Measurements from ENCODE around the gene NELL1. TPM values are rescaled to one million over a fixed set of nuclear protein-coding genes. Genes with fewer than 3 reads are reported as not detected.

The NELL1 gene
- total RNA-seq, 1 experiment from 2014 or later, result not detected

GRCh38 chr11:21301981-21302380 is 632.6 kb downstream of the NELL1 start:
- POLR2A ChIA-PET, result no interaction called here
- H3K4me3 Mint-ChIP-seq (ENCODE audit: unreplicated experiment), result no peak overlapping the region
- Histone ChIP-seq H3K36me3 (ENCODE audit: control insufficient read depth, insufficient read depth, low read length) (no peaks in the 10 kb centered on the region), H3K4me1 (no peaks in the 10 kb centered on the region), H3K9me3 (no peaks in the 10 kb centered on the region), H3K4me3 (ENCODE audit: low read depth, low read length) (no peak overlapping the region), H3K27me3 (replicated peaks; ENCODE audit: control insufficient read depth, insufficient read depth, low read length) (no peaks in the 10 kb centered on the region)
- no peak overlapping the region for H3K27ac Mint-ChIP-seq (ENCODE audit: unreplicated experiment)
- intact Hi-C loops (cut with micrococcal nuclease; ENCODE audit: unreplicated experiment), result no loop called here
- CTCF ChIA-PET, result no interaction called here
- H3K36me3 Mint-ChIP-seq (ENCODE audit: insufficient read depth, unreplicated experiment), result no peaks in the 10 kb centered on the region
- H3K4me1 Mint-ChIP-seq (ENCODE audit: low read depth, unreplicated experiment), result no peaks in the 10 kb centered on the region
- DNase-seq, result no peak
- no TSS peak for BruUV-seq (replicated peaks)
- H3K9me3 Mint-ChIP-seq (ENCODE audit: unreplicated experiment), result no peaks in the 10 kb centered on the region
- no peak for TF ChIP-seq CTCF (IDR thresholded peaks at IDR 0.05; ENCODE audit: insufficient read depth in 1 of 2, low read depth in 1 of 2, low read length in 1 of 2, severe bottlenecking in 1 of 2, unreplicated experiment in 1 of 2)
- no peaks in the 10 kb centered on the region for H3K27me3 Mint-ChIP-seq (ENCODE audit: insufficient read depth, unreplicated experiment)

GRCh38 chr11:21306739-21307358 is 637.5 kb downstream of the NELL1 start:
- H3K27me3 Mint-ChIP-seq (ENCODE audit: insufficient read depth, unreplicated experiment), result no peaks in the 10 kb centered on the region
- H3K36me3 Mint-ChIP-seq (ENCODE audit: insufficient read depth, unreplicated experiment), result no peaks in the 10 kb centered on the region
- Histone ChIP-seq H3K4me3 (ENCODE audit: low read depth, low read length) (no peak overlapping the region), H3K9me3 (no peaks in the 10 kb centered on the region), H3K36me3 (ENCODE audit: control insufficient read depth, insufficient read depth, low read length) (no peaks in the 10 kb centered on the region), H3K27me3 (replicated peaks; ENCODE audit: control insufficient read depth, insufficient read depth, low read length) (no peaks in the 10 kb centered on the region), H3K4me1 (no peaks in the 10 kb centered on the region)
- H3K4me1 Mint-ChIP-seq (ENCODE audit: low read depth, unreplicated experiment), result no peaks in the 10 kb centered on the region
- TF ChIP-seq CTCF (IDR thresholded peaks at IDR 0.05; ENCODE audit: insufficient read depth in 1 of 2, low read depth in 1 of 2, low read length in 1 of 2, severe bottlenecking in 1 of 2, unreplicated experiment in 1 of 2), result no peak
- BruUV-seq (replicated peaks), result no TSS peak
- DNase-seq, result no peak
- CTCF ChIA-PET, result no interaction called here
- no peaks in the 10 kb centered on the region for H3K9me3 Mint-ChIP-seq (ENCODE audit: unreplicated experiment)
- intact Hi-C loops (cut with micrococcal nuclease; ENCODE audit: unreplicated experiment), result no loop called here
- no peak overlapping the region for H3K27ac Mint-ChIP-seq (ENCODE audit: unreplicated experiment)
- POLR2A ChIA-PET, result no interaction called here
- no peak overlapping the region for H3K4me3 Mint-ChIP-seq (ENCODE audit: unreplicated experiment)

GRCh38 chr11:21307874-21308273 is 638.5 kb downstream of the NELL1 start:
- TF ChIP-seq CTCF (IDR thresholded peaks at IDR 0.05; ENCODE audit: insufficient read depth in 1 of 2, low read depth in 1 of 2, low read length in 1 of 2, severe bottlenecking in 1 of 2, unreplicated experiment in 1 of 2), result no peak
- Mint-ChIP-seq H3K36me3 (ENCODE audit: insufficient read depth, unreplicated experiment) (no peaks in the 10 kb centered on the region), H3K4me1 (ENCODE audit: low read depth, unreplicated experiment) (no peaks in the 10 kb centered on the region), H3K27me3 (ENCODE audit: insufficient read depth, unreplicated experiment) (no peaks in the 10 kb centered on the region), H3K27ac (ENCODE audit: unreplicated experiment) (no peak overlapping the region), H3K9me3 (ENCODE audit: unreplicated experiment) (no peaks in the 10 kb centered on the region), H3K4me3 (ENCODE audit: unreplicated experiment) (no peak overlapping the region)
- ChIA-PET POLR2A (no interaction called here), CTCF (no interaction called here)
- DNase-seq, result no peak
- H3K36me3 ChIP-seq (ENCODE audit: control insufficient read depth, insufficient read depth, low read length), result no peaks in the 10 kb centered on the region
- no TSS peak for BruUV-seq (replicated peaks)
- H3K9me3 ChIP-seq, result no peaks in the 10 kb centered on the region
- no peaks in the 10 kb centered on the region for H3K27me3 ChIP-seq (replicated peaks; ENCODE audit: control insufficient read depth, insufficient read depth, low read length)
- no peak overlapping the region for H3K4me3 ChIP-seq (ENCODE audit: low read depth, low read length)
- intact Hi-C loops (cut with micrococcal nuclease; ENCODE audit: unreplicated experiment), result no loop called here
- no peaks in the 10 kb centered on the region for H3K4me1 ChIP-seq

All from Caco-2 (cell line).